ENCODE data around the gene ACOT13.
"Not testable (repeated sequence)": the region's sequence is repeated elsewhere in the genome, so short reads cannot be mapped to it uniquely, and the experiment has no call there.

ACOT13 gene

DNA sequence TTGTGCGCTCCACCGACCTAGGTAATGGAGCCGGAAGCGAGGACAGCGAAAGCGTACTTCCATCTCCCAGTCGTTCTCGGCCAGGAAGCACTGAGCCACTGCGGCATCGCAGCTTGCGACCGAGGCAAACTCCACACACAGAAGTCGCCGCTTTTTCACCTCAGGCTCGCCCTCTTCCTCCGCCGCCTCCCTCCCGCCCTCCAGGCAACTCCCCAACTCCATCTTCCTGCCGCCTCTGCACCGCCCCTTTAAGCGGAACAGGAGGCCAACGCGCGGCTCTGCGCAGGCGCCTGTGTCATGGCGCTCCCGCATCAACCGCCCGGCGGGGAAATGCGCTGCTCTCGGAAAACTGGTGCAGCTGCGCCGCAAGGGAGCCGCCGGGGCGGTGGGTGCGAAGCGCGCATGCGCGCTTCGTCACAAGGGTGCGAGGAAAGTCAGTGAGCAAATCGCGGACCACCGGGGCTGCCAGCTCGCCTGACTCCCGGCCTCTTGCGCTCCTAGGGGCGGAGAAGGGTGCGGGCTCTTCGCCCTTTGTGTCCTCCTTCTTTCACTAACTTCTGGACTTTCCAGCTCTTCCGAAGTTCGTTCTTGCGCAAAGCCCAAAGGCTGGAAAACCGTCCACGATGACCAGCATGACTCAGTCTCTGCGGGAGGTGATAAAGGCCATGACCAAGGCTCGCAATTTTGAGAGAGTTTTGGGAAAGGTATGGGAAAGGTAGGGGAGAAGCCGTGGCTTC lies at the start of gene ACOT13, which contains the start of gene TDP2:
TSS of gene ACOT13 (plus strand) at position 437 of the 737 bp plus-strand sequence. CDS start at position 624, 187 bp downstream.
TSS of gene TDP2 (minus strand) at position 259 of the 737 bp plus-strand sequence. CDS start at position 222, 37 bp downstream.
- DNase-seq (ENCODE audit: low read depth in 2 of 2), result peak; percentile 86 to 92

DNA sequence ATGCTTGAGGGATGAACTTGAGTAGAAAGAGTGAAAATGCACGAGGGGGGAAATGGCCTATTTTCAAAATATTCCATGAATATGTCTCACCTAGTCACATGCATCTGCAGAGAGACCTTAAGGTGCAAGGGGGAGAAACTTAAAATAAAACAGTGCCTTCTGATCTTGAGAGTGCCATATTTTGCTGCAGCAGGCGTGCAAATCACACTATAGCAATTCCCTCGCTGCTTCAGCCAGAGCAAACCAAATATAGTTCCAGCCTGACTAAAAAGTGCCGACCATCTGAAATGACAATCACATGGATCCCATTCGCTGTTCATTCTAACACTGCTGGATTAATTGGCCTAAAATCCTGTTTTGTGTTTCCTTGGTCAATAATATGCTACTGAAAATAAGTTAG lies 47.2 kb upstream of the ACOT13 start:
- DNase-seq (ENCODE audit: low read depth in 2 of 2), result no peak

DNA sequence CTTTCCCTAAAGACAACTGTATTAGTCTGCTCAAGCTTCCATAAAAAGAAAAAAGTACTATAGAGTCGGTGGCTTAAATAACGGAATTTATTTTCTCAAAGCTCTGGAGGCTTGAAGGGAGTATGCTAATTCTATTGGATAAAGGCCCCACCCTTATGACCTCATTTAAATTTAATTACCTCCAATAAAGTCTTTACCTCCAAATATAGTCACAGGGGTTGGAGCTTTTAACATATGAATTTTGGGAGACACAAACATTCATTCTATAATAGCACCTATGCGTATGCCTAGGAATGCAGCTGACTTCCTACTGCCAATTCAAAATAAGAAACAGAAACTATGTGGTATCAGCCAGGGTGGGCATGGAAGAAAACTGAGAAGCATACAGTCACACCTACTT lies 46.2 kb upstream of the ACOT13 start:
- no peak for DNase-seq (ENCODE audit: low read depth in 2 of 2)

DNA sequence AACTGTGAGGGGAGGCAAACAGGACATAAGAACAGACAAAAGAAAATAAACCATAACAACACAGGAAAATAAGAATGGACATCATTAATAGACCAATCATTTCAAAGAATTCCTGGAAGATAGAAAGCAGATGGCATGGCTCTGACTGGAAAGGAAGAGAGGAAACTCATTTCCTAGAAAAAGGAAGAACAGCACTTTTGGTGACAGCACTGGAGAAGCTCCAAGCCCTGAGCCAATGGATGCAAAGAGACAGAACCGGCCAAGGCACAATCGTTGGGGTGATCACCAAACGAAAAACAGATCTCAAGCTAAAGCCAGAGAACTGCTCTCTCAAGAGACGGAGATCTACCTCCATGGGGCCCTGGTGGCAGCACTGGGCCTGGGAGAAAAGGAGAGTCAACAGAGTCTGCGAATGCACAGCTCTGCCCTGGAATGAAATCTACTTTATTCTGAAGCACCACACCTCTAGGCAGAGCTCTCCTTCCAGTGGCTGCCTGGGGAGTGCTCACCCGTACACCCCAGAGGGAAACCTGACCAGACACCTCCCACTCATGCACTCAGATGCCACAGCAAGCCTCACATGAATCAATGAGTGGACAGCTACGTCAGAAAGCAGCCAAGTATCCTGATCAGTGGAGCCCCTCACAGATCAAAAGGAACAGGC lies 45.1 kb upstream of the ACOT13 start:
- no peak for DNase-seq (ENCODE audit: low read depth in 2 of 2)

DNA sequence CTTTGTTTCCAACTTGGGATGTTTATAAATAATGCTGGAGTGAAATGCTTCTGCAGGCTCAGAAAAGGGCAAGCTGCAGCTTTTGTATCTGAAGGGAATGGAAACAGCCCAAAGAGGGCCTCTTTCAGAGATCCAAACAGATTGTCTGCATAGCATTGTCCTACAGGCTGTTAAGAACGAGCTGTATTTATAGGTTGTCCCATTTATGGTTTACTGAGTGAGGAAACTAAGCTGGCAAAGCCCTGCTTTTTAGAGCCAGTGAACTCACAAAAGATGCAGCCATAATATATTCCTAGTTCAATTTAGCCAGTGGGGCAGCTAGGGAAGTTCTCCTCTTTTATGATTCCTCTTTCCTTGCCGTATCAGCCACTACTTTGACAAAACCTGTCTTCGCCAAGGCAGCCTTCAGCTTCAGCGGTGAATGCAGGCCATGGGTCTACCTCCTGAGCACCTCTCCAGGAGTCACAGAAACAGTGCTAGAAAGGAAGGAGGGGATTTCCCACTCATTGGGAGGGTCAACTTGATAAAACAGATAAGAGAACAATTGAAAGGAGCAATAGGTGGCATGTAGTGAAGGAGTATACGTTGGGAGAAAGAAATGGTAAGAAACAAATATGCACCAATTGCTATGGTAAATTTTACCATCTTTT lies 35.9 kb upstream of the ACOT13 start:
- DNase-seq (ENCODE audit: low read depth in 2 of 2), result no peak

DNA sequence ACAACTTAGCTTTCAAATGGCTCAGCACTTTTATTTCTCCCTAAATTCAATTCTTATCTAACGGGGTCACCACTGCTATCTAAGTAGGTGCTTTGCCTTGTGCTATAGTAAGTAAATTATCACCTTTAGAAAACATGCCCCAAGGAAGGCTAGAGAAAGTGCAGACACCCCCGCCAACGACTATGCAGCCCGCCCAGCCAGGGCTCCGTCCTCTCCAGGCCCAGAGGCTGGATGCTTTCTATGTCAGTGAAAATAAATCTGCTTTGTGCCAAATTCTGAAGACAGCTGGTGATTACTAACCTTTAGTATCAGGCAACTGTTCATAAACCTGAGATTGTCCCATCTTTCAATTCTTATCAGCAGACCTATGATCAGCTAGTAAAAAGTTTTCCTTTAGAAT lies 35.2 kb upstream of the ACOT13 start:
- DNase-seq (ENCODE audit: low read depth in 2 of 2), result no peak

DNA sequence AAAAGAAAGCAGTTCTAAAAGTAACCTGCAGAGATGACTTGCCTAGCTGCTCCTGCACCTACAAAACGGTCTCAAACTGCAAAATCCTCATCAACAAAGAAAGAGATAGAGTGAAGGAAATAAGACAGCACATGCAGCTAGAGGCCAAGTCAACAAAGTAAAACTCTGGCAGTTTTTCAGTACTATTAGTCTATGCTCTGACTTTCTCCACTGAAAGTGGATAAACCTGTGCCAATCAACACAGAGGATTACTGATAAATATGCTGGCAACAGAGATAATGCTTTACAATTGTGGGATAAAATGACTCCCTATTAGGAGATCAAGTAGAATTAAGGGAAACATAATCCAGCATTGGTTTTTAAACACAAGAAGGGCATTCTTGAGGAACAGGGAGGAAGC lies 34.3 kb upstream of the ACOT13 start:
- no peak for DNase-seq (ENCODE audit: low read depth in 2 of 2)

DNA sequence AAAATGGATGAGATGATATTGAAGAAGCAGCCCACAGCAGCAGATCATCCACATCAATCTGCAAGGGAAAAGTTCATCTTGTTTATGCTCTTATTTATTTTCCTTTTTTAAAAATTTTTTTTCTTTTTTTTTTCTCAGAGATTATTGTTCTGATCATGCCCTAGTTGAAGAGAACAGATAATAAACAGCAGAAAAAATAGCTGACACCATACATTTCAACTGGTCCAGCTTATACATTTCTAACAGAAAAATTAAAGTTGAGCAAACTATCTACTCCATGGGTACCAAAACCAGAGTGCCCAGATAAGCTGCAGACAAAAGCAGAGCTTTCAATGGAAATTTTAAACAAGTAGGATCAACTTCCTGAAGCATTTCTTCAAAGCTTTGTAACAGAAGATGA lies 30.2 kb upstream of the ACOT13 start:
- DNase-seq (ENCODE audit: low read depth in 2 of 2), result no peak

DNA sequence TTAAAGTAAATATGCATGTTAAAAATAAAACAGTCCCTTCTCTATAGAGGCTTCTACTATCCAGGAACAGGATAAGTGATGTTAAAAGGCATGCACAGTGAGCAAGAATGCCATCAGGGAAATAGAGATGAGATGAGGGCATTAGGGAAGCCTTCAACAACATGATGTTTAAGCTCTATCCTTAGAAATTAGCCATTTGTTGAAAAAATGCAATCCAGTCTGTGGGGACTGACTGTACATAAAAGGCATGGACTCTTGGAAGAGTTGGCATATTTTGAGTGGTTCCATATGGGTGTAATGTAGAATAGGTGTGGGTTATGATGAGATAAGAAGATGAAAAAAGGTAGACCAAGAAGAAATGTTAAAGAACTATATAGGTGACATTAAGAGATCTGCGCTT lies 26.7 kb upstream of the ACOT13 start:
- no peak for DNase-seq (ENCODE audit: low read depth in 2 of 2)

DNA sequence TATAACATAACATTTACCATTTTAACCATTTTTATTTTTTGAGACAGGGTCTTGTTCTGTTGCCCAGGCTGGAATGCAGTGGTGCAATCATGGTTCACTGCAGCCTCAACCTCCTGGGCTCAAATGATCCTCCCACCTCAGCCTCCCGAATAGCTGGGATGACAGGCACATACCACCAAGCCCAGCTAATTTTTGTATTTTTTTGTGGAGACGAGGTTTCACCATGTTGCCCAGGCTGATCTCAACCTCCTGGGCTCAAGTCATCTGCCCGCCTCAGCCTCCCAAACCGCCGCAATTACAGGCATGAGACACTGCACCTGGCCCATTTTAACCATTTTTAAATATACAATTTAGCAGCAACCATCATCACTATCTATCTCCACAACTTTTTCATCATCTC lies 26.2 kb upstream of the ACOT13 start:
- DNase-seq (ENCODE audit: low read depth in 2 of 2), result not testable (repeated sequence)

DNA sequence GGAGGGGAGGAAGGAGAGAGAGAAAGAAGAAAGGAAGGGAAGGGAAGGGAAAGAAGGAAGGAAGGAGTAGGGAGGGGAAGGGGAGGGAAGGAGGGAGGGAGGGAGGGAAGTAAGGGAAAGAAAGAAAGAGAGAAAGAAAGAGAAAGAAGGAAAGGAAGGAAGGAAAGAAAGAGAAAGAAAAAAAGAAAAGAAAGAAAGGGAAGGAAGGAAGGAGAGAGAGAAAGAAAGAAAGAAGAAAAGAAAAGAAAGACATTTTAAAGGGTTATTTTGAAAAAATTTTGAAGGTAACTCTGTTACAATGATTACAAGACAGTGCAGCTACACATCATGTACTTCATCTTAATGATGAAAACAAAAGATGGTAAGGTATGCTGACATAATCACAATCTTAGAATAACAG lies 24.8 kb upstream of the ACOT13 start:
- no peak for DNase-seq (ENCODE audit: low read depth in 2 of 2)

DNA sequence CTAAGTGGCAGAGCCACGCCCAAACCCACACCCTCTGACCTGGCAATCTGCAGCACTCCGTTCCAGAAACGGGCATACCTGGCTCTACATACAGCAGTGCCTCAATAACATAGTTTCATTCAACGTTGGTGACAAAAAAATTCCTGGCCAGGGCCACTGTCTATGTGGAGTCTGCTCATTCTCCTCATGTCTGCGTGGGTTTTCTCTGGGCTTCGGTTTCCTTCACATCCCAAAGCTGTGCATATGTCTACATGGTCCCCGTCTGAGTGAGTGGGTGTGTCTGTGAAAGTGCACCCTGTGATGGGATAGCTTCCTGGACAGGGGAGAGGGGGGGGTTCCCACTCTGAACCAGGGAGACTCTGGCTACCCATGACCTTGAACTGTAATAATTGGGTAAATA lies 23.0 kb upstream of the ACOT13 start:
- DNase-seq (ENCODE audit: low read depth in 2 of 2), result no peak

DNA sequence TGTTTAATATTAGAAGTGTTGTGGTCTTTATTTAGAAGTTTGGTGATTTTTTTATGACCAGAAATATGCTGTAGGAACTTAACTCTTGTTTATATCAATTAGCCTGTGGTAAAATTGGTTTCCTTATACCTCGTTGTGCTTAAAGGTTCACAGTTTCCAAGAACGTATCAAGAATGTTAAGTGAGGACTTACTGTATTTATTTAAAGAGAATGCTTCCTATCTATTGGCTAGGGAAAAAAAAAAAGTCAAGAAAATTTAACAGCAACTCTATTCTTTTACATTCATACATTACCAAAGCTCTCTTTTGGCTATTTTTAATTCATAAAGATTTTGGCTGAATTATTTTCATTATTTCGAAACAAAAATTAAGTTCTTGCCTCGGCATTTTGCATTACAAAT lies 22.5 kb upstream of the ACOT13 start:
- DNase-seq (ENCODE audit: low read depth in 2 of 2), result no peak

DNA sequence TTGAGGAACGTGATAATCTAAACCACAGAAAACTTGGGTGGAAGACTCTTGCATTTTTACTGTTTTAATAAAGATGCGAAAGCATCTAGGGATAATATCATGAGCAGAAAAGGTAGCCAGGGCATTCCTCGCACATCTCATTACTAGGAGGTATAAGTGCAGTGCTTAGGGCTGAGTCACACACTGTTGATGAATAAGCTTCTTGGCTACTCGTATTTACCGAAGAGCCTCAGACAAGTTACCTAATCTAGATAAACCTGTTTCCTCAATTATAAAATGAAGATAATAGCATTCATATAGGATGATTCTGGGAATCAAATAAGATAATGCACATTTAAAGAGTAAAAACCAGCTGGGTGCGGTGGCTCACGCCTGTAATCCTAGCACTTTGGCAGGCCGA lies 20.1 kb upstream of the ACOT13 start:
- no peak for DNase-seq (ENCODE audit: low read depth in 2 of 2)

DNA sequence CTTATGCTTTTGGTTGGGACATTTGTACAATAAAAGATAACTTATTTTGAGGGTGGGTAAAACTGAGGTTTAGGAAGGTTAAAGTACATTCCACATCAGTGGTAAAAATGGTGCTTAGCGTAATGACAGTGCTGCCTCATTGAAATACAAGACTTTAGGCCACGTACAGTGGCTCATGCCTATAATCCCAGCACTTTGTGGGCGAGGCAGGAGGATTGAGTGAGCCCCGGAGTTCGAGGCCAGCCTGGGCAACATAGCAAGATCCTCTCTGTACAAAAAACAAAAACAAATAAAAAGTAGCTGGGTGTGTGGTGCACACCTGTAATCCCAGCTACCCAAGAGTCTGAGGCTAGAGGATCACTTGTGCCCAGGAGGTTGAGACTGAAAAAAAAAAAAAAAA lies 18.6 kb upstream of the ACOT13 start:
- no peak for DNase-seq (ENCODE audit: low read depth in 2 of 2)

DNA sequence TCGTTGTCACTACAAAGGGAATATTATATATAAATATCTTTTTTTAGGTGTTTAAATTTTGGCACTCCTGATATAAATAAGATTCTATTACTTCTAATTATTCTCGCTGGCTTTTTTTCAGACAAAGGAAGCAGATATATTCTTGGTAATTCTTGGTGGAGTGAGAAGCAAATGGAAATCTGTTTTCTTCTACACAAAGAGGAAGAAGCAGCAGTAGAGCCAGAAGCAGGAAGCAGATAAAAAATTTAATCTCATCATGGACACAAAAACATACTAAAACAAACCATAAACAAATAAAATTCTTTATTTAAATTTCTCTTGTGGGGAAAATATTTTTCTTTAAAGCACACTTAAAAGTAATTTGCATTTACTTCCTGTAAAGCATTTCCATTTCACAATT lies 17.2 kb upstream of the ACOT13 start:
- DNase-seq (ENCODE audit: low read depth in 2 of 2), result no peak

DNA sequence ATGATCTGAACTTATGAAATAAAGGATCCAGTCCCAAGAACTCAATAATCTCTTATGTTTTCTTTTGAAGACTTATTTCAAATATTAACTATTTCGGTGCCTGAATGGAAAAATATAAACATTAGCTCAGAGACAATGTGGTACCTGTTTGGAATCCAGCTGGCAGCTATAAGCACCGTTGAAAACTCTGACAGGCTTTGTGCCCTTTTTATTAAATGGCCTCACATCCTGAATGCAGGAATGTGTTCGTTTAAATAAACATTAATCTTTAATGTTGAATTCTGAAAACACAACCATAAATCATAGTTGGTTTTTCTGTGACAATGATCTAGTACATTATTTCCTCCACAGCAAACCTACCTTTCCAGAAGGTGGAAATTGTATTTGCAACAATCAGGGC lies 16.5 kb upstream of the ACOT13 start:
- no peak for DNase-seq (ENCODE audit: low read depth in 2 of 2)

DNA sequence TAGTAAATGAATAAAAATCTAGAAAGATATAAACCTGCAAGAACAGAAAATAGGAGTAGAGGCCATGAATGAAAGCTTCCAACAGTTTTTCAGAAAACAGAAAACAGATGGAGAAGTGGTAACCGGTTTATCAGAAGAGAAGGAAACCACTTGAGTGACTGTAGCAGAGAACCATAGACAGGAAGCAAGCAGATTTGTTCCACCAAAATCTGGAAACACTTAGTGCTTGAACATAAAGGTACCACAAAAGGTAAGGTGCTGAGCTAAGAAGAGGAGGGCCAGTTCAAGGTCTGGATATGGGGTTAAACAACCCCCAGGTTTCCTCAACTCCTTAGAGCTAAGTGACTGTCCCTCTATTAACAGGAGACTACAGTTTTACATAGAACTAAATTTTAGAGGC lies 11.7 kb upstream of the ACOT13 start:
- DNase-seq (ENCODE audit: low read depth in 2 of 2), result no peak

DNA sequence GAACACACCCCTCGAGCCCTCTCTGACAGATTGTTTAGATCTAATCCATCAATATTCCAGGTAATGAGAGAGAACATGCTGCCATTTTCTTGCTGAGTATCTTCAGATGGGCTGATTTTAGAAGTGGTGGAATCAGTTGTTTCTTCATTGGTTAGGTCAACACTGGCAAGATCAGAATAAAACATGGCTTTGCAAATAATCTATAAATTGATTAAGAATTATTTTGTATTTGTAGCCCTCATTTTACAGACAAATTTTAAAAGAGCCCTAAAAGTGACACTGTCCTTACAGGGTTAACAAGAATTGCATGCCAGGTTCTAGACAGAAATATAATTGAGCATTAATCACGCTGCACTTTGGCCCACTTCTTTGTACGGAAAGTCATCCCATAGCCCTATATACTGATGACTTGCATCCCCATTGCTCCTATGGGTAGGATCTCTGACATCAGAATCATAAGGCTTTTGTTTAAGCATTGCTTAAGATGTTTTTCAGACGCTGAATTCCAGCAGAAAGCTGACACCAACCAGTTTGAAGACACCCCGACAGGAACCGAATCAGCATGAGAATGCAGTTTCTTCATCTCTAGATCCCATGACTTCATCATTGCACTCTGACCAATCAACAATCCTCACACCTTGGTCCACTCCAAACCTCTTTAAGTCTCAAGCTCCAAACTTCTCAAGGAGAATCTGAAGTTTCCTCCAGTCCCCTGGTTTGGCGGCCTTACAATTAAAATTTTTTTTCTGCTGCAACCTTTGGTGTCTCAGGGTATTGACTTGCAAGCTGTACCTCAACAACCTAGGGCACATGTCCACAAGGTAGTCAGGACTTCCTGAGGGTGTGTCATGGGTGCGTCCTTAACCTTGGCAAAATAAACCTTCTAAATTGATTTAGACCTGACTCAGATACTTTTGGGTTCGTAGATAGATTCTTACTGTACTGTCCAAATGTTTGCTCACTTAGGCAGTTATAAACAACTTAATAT lies 8.0 kb upstream of the ACOT13 start:
- no peak for DNase-seq (ENCODE audit: low read depth in 2 of 2)

DNA sequence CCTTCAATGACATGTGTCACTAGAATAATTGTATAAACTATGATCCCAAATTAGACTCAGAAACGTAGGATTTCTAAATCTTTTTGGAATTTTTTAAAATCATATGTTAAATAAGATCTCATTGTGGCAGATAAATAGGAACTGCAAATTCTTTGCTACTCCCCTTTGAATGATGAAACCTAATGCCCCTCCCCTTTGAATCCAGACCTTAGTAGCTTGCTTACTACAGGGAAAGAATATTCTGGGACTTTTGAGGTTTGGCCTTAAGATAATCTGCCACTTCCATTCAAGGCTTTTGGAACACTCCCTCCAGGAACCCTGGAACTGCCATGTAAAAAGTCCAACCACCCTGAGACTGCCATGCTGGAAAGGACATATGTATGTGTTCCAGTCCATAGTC lies 7.3 kb upstream of the ACOT13 start:
- no peak for DNase-seq (ENCODE audit: low read depth in 2 of 2)

DNA sequence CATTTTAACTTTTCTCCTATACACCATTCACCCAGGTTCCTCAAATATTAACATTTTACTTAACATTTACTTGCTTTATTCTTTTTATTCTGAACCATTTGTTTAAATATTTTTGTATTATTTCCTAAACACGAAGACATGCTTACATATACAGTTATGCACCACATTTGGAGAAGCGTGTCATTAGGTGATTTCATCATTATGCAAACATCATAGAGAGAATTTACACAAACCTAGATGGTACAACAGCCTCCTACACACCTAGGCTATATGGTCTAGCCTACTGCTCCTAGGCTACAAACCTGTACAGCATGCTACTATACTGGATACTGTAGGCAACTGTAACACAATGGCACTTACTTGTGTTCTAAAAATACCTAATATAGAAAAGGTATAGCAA lies 6.8 kb upstream of the ACOT13 start:
- no peak for DNase-seq (ENCODE audit: low read depth in 2 of 2)

DNA sequence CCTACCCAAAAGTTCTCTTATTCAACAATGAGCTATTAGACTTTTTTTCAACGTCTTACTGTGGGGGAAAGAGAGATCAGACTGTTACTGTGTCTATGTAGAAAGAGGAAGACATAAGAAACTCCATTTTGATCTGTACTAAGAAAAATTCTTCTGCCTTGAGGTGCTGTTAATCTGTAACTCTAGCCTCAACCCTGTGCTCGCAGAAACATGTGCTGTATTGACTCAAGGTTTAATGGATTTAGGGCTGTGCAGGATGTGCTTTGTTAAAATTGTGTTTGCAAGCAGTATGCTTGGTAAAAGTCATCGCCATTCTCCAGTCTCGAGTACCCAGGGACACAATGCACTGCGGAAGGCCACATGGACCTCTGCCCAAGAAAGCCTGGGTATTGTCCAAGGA lies 5.1 kb upstream of the ACOT13 start:
- not testable (repeated sequence) for DNase-seq (ENCODE audit: low read depth in 2 of 2)
